Gastrocnemius medialis (tissue), 4 donors: ENCODE results near the gene SMARCC1. TPM values are rescaled to one million over a fixed set of nuclear protein-coding genes. Genes with fewer than 3 reads are reported as not detected.

ENCODE experiments used
- ATAC-seq, 2 donors: fragments of 150-250 bp; one replicate each; pipeline ENCODE4 v1.9.1; 2016
- DNase-seq, 2 donors: peaks; one replicate each; pipeline ENCODE4 v3.0.0-alpha.2; 2019
- H3K27ac ChIP-seq, 4 donors: fragments of 200-600 bp; sonication (generic); 1 replicate in 1 of 4; 2 replicates in 3 of 4; pipeline ENCODE4 v1.5.1; 2016 to 2018; ENCODE audit warnings: mild to moderate bottlenecking in 2 of 4, moderate library complexity in 1 of 4
- H3K27me3 ChIP-seq, 3 donors: fragments of 200-600 bp; sonication (generic) in 2 of 3; 1 replicate in 1 of 3; 2 replicates in 2 of 3; pipeline versions ENCODE4 v1.5.1 to v1.6.0; 2016 to 2019; ENCODE audit warnings: mild to moderate bottlenecking in 1 of 3, moderate library complexity in 1 of 3
- H3K36me3 ChIP-seq, 2 donors: fragments of 200-600 bp; sonication (generic) in 1 of 2; one replicate each; pipeline ENCODE4 v1.5.1; 2017 to 2018
- H3K4me1 ChIP-seq, 2 donors: fragments of 200-600 bp; sonication (generic) in 1 of 2; one replicate each; pipeline ENCODE4 v1.5.1; 2016 to 2017; ENCODE audit warnings: mild to moderate bottlenecking in 2 of 2
- H3K4me3 ChIP-seq, 4 donors: fragments of 200-600 bp; sonication (generic) in 3 of 4; 1 replicate in 1 of 4; 2 replicates in 3 of 4; pipeline ENCODE4 v1.5.1; 2016 to 2019; ENCODE audit warnings: mild to moderate bottlenecking in 2 of 4
- H3K9me3 ChIP-seq, 3 donors: fragments of 200-600 bp; sonication (generic) in 2 of 3; 1 replicate in 1 of 3; 2 replicates in 2 of 3; pipeline ENCODE4 v1.5.1; 2016 to 2019
- POLR2A ChIP-seq, 2 donors: fragments of 450-650 bp; IDR thresholded peaks; one replicate each; pipeline ENCODE4 v1.6.1; 2017; ENCODE audit warnings: antibody characterized with exemption in 2 of 2, mild to moderate bottlenecking in 2 of 2, moderate library complexity in 2 of 2
- in situ Hi-C, 4 donors: fragments of 200-750 bp; cut with MboI; loops; one replicate each; pipeline versions ENCODE4 v1.15.0 to v1.8.0; 2017; ENCODE audit warnings: low sequenced_read_pairs in 4 of 4
- intact Hi-C: fragments of 100-400 bp; cut with DNase I; formaldehyde crosslinking; loops from one replicate; pipeline ENCODE4 v1.15.1; 2023; ENCODE audit warnings: low total_unique reads
- total RNA-seq, 4 donors: library from RNA; depleted of rRNA; stranded (reverse); fragments of >200 nt; gene quantifications; one replicate each; pipeline versions ENCODE4 v1.1.0 to v1.2.3, GENCODE V29; 2016
- TF ChIP-seq, protein P1 (sequence below), 5 experiments: fragments of 450-650 bp in 3 of 5; fragments of 200-600 bp in 2 of 5; sonication (generic) in 2 of 5; IDR thresholded peaks in 4 of 5; conservative IDR thresholded peaks in 1 of 5; 1 replicate in 4 of 5; 2 replicates in 1 of 5; pipeline ENCODE4 v1.5.1; 2016 to 2019; ENCODE audit warnings: antibody characterized with exemption in 5 of 5, mild to moderate bottlenecking in 3 of 5, moderate library complexity in 3 of 5

SMARCC1 gene
- total RNA-seq, 4 donors from 2014 or later: 24.5 to 32.1 (median 28.1) TPM

DNA sequence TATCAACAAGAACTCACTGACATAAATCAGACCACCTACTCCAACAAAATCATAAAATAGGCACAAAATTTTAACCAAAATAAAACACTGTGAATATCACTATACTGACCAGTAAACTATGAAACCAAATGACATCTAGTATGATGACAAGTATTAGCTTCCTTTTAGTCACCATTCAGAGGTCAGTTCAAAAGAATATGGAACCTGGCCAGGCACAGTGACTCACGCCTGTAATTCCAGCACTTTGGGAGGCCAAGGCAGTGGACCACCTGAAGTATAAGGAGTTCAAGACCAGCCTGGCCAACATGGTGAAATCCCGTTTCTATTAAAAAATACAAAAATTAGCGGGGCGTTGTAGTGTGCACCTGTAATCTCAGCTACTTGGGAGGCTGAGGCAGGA is 65.8 kb downstream of the SMARCC1 start:
- no peaks in the 10 kb centered on the region for H3K27me3 ChIP-seq
- ATAC-seq (no peak), DNase-seq (peak in 1 of 2 donors; percentile 28)
- TF ChIP-seq POLR2A (IDR thresholded peaks at IDR 0.05): no peak
- TF ChIP-seq, protein P1, sequence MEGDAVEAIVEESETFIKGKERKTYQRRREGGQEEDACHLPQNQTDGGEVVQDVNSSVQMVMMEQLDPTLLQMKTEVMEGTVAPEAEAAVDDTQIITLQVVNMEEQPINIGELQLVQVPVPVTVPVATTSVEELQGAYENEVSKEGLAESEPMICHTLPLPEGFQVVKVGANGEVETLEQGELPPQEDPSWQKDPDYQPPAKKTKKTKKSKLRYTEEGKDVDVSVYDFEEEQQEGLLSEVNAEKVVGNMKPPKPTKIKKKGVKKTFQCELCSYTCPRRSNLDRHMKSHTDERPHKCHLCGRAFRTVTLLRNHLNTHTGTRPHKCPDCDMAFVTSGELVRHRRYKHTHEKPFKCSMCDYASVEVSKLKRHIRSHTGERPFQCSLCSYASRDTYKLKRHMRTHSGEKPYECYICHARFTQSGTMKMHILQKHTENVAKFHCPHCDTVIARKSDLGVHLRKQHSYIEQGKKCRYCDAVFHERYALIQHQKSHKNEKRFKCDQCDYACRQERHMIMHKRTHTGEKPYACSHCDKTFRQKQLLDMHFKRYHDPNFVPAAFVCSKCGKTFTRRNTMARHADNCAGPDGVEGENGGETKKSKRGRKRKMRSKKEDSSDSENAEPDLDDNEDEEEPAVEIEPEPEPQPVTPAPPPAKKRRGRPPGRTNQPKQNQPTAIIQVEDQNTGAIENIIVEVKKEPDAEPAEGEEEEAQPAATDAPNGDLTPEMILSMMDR (IDR thresholded peaks at IDR 0.05 in 4 of 5, conservative IDR thresholded peaks at IDR 0.05 in 1 of 5): no peak
- no peaks in the 10 kb centered on the region for H3K9me3 ChIP-seq
- H3K27ac ChIP-seq: no peak overlapping the region
- in situ Hi-C loops (no loop called here), intact Hi-C loops (no loop called here)
- H3K4me1 ChIP-seq: peaks cover 0 to 5% of the 10 kb centered on the region in 2 donors
- H3K4me3 ChIP-seq: no peak overlapping the region
- H3K36me3 ChIP-seq: peaks cover 0 to 41% of the 10 kb centered on the region in 2 donors

DNA sequence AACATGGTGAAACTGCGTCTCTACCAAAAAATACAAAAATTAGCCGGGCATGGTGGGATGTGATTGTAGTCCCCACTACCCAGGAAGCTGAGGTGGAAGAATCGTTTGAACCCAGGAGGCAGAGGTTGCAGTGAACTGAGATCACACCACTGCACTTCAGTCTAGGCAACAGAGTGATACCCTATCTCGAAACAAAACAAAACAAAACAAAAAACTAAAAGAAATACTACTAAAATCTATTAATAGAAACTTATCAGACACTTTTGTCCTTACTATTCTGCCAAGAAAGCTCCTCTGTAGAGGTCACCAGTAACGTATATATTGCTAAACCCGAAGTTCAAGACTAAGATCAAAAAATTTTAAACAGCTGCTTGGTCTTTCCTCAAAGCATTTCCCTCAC is 67.1 kb downstream of the SMARCC1 start:
- Histone ChIP-seq H3K36me3 (peaks cover 0 to 42% of the 10 kb centered on the region in 2 donors), H3K27ac (no peak overlapping the region), H3K4me3 (no peak overlapping the region), H3K9me3 (no peaks in the 10 kb centered on the region), H3K4me1 (peaks cover 0 to 5% of the 10 kb centered on the region in 2 donors), H3K27me3 (no peaks in the 10 kb centered on the region)
- in situ Hi-C loops: no loop called here
- no peak for ATAC-seq
- DNase-seq: no peak
- intact Hi-C loops: no loop called here
- TF ChIP-seq POLR2A (IDR thresholded peaks at IDR 0.05): no peak
- TF ChIP-seq, protein P1 (IDR thresholded peaks at IDR 0.05 in 4 of 5, conservative IDR thresholded peaks at IDR 0.05 in 1 of 5): no peak

DNA sequence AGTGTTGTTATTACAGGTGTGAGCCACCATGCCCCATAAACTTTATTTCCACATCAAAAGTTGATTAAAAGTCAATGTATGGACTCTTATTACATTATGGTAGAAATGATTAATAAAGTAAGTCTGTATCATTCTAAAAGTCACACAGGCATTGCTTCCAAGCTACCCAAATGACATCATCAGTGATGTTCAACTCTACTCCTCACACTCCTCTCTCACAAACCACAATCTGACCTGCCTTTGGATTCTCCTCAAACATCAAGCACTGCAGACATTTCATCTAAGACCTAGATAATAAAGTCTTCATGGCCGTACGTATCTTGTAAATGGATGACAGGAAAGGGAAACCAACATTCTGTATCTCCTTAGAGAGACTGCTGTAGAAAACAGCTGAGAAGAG is 68.0 kb downstream of the SMARCC1 start:
- H3K27me3 ChIP-seq: no peaks in the 10 kb centered on the region
- TF ChIP-seq, protein P1 (IDR thresholded peaks at IDR 0.05 in 4 of 5, conservative IDR thresholded peaks at IDR 0.05 in 1 of 5): no peak
- no peak for TF ChIP-seq POLR2A (IDR thresholded peaks at IDR 0.05)
- H3K4me1 ChIP-seq: peaks cover 0 to 5% of the 10 kb centered on the region in 2 donors
- ATAC-seq: no peak
- no peak overlapping the region for H3K27ac ChIP-seq
- no peaks in the 10 kb centered on the region for H3K9me3 ChIP-seq
- no peak for DNase-seq
- H3K36me3 ChIP-seq: peaks cover 0 to 45% of the 10 kb centered on the region in 2 donors
- in situ Hi-C loops: no loop called here
- H3K4me3 ChIP-seq: no peak overlapping the region
- intact Hi-C loops: no loop called here

DNA sequence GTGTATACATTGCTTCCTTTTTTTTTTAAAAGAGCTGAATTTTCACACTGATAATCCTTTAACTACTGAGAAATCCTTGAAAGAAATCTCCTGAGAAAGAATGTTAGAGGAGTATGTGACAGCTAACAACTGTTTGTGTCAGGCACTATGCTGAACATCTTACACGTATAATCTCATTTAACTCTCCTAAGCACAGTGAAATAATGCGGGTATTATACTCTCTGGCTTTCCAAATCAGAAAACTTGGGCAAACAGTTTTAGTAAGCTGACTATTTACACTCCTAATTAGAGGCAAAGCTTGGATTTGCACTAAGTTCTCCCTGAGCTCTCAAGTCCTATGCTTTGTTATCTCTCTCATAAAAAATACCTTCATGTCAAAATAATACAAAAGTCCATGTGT is 69.3 kb downstream of the SMARCC1 start:
- Histone ChIP-seq H3K27ac (no peak overlapping the region), H3K4me1 (peaks cover 0 to 5% of the 10 kb centered on the region in 2 donors), H3K36me3 (peaks cover 0 to 56% of the 10 kb centered on the region in 2 donors), H3K4me3 (no peak overlapping the region), H3K27me3 (no peaks in the 10 kb centered on the region), H3K9me3 (no peaks in the 10 kb centered on the region)
- TF ChIP-seq POLR2A (IDR thresholded peaks at IDR 0.05): no peak
- TF ChIP-seq, protein P1 (IDR thresholded peaks at IDR 0.05 in 4 of 5, conservative IDR thresholded peaks at IDR 0.05 in 1 of 5): no peak
- DNase-seq (no peak), ATAC-seq (no peak)
- in situ Hi-C loops (no loop called here), intact Hi-C loops (no loop called here)

DNA sequence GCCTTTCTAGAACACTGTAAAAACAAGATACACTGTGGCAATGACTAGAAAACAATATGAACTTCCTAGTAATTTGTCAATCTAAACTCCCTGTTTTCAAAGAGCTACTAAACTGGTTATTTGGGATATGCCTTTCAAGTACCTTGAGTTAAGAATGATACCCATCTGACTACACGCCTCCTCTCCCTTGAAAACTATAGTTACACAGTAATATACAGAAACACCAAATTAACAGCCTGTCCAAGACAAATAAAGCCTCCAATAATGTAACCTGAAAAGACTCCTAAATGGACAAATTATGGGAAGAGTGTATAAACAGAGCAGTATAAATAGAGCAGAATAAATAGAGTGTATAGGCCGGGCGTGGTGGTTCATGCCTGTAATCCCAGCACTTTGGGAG is 70.1 kb downstream of the SMARCC1 start:
- Histone ChIP-seq H3K9me3 (no peaks in the 10 kb centered on the region), H3K36me3 (peaks cover 0 to 64% of the 10 kb centered on the region in 2 donors), H3K27ac (no peak overlapping the region), H3K4me3 (no peak overlapping the region), H3K4me1 (peaks cover 0 to 5% of the 10 kb centered on the region in 2 donors), H3K27me3 (no peaks in the 10 kb centered on the region)
- ATAC-seq (no peak), DNase-seq (no peak)
- in situ Hi-C loops (no loop called here), intact Hi-C loops (no loop called here)
- TF ChIP-seq POLR2A (IDR thresholded peaks at IDR 0.05): no peak
- TF ChIP-seq, protein P1 (IDR thresholded peaks at IDR 0.05 in 4 of 5, conservative IDR thresholded peaks at IDR 0.05 in 1 of 5): no peak
